Cortex of kidney (tissue), 1 donor: ENCODE measurements around the gene UNC80.

Source experiments
- DNase-seq: peaks from one replicate; lab custom pipeline; 2025; lab: John Stamatoyannopoulos, UW

The UNC80 gene

DNA sequence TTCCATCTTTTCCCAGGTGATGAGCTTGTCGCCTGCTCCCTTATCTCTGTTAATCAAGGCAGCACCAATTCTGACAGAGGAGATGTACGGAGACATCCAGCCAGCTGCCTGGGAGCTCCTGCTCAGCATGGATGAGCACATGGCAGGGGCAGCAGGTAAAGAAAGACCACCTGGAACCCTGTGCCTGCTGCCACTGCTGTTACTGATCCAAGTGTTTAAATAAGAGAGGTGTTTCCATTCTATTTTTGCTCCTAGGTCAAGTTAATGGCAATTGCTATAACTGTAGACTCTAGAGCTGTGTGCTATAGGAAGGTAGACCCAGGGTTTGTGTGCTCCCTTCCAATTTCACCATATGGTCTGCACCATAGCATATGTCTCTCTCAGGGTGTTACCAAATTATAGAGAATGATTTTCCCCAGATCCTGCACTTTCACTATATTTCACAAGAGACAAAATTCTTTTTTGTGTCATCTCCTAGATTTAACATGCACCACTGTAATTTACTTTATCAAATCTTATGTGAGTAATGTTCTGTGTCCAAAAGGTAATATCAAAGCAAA is 142.2 kb downstream of the UNC80 start:
- DNase-seq, result no peak

DNA sequence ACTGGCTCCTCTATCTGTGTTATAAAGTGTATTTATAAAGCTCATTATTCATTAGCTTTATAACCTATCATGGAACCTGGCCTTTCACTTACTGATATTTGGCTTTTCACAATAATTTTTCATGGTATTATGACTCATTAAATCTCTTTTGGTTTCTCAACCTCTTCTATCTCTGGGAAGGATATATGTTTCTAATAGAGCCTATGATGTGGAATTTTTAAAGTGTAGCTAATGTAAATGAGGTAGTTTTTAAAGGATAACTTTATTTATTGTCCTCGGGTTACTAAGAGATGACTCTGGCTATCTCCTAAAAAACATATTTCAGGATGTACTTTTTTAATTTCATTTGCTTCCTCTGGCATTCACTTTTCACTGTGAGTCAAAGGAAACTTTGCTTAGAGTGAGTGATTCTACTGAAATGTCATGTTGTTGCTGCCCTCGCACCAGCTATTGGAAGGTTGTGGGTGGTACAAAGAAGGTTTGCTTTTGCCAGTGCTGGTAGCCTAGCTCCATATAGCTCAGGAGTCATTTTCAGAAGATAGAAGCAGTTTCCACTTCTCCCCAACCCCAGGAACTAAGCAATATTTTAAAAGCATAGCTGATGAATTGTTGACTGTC is 145.6 kb downstream of the UNC80 start:
- no peak for DNase-seq

DNA sequence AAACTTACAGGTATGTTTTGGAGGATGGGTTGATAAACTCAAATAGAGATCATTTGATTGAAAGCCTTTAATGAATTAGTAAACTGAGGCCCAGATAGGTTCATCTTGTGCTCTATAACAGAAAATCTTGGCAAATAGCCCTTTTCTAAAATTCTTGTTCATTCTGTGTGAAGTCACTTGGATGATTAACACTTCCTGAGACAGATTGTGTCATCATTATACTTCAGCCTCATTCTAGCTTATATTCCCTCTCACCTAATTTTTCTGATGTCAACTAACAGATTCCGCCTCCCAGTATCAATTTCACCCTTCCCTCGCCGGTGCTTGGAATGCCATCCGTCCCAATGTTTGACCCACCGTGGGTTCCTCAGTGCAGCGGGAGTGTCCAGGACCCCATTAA is 146.6 kb downstream of the UNC80 start:
- DNase-seq, result no peak

DNA sequence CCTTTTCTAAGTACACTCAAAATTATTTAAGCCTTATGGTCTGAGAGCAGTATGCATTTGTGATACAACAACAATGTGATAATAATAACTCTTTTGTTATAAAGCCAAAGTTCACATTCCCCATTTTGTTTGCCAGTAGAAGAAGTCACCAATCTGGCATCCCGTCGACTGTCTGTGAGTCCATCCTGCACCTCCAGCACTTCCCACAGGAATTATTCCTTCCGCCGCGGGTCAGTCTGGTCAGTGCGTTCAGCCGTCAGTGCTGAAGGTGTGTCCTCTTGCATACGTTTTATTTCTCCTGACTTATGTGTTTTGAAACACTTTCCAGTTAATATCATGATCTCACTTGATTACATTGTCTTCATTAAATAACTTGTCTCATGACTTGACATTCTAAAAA is 150.5 kb downstream of the UNC80 start:
- no peak for DNase-seq

DNA sequence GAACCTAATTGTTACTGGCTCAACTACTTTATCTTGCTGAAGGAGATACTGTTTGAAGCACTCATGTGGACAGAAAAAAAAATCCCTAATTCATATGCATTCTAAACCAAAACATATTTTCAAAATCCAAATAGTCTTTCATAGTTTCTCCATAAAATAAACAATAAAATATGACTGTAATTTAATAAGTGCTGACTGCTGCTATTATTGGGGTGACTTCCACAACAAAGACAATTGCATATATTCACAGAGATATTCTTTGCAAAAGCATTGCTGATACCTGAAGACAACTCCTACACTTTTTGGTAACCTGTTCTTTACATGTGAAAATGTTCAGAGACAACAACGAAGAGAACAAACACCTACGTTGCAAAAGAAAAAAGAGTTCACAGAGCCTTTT is 157.7 kb downstream of the UNC80 start:
- no peak for DNase-seq

DNA sequence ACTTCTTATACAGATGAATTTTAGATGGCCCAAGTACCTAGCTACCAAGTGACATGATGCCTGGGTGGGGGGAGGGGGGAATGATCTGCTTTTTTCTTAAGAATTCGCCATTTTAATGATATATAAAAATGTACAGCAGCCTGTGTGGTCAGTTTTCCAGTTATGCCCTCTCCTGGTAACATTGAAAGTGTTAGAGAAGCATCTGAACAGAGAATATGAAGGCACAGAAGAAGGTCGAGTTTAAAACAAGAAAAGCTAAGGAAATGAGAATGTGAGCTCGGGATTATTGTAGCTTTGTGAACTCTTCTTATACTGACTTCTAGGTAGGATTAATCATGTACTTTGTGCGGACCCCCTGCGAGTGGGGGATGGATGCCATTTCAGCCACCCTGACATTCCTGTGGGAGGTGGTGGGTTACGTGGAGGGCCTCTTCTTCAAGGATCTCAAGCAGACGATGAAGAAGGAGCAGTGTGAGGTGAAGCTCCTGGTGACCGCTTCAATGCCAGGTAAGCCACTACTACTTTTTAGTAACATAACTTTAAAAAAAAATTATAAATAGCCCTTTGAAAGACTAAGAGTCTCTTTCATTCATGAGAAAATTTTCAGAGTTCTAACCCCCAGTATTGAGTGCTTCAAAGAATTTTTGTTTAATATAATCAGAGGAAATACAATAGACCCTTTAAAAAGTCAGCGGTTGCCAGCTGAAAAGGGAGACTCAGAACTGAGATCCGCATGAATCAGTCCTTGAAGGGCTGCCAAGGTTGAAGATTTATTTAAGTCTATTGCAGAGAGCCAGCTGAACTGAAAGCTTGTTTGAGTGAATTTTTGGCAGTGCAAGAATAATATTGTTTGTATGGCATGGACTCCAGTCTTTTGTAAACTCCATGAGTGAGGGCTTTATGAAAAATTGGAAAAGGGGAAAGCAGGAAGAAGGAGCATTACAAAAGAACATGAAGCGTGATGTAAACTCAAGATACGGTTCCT is 162.2 kb downstream of the UNC80 start:
- DNase-seq, result no peak

DNA sequence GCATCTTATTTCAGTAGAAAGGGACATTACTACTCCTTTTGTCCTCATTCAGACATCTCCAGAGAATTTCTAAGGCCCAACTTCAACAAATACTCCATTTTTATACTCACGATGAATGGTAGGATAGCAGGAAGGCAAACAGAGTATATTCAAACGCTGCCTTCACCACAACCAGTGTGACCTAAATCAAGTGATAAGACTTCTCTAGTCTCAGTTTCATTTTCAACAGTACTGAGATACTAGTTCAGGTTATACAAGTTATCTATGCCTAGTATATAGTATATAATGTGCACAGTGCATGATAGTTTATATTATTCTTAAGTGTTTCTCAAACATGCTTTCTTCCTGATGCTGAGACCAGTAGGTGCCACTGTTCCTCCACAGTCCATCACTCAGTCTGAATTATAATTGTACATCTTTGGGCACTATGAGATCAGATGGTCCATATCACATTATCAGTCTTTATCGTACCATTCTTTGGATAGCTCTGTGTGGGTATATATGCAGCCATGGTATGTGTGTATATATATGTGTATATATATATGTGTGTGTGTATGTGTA is 164.6 kb downstream of the UNC80 start:
- no peak for DNase-seq

DNA sequence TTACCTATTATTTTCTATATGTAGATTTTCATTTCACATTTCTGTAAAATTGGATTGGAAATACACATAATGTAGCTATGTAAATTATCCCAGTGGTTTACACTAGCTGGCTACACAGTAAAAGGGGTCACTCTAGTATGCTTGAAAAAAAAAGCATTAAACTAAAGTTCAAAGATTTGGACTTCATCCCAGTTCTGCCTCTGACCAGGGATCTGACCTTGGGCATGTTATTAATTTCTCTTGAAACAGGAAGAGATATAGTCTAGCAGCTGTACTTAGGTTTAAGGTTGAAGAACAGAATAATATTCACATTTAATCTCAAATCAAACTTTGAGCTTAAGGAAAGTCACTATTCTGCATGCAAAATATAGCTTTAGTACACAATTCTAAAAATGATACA is 166.3 kb downstream of the UNC80 start:
- no peak for DNase-seq

DNA sequence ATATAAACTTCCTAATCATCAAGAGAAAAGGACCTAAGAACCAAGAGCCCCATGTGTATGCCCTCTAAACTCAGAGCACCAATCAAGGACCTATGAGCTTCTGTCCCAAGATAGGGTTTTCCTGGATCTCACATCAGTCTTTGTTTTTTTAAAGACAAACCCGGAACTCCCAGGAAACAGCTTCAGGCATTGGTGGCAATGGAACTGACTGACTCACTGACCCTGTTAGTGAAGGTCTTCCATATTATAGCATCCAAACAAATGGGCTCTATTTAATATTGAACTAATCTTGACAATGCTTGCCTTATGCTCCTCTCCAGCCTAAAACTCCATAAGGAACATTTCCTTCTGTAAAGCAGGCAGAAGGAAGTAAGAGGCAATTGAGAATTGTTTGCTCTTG is 167.3 kb downstream of the UNC80 start:
- no peak for DNase-seq

DNA sequence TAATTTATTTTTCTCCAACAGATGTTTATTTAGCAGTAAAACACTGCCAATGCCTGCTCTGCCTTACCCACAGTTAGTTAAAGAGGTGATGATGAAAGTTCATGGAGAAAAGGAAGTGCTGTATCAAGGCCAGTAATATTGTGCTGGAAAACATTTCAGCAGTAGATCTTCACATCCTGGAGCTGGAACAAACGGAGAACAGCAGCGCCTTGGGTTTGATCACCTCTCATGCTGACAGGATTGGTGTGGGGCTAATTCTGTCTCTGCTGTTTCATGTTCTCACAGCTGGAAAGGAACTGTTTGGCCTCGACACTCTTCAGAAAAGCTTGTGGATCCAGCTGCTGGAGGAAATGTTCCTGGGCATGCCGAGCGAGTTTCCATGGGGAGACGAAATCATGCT is 169.3 kb downstream of the UNC80 start:
- DNase-seq, result no peak

DNA sequence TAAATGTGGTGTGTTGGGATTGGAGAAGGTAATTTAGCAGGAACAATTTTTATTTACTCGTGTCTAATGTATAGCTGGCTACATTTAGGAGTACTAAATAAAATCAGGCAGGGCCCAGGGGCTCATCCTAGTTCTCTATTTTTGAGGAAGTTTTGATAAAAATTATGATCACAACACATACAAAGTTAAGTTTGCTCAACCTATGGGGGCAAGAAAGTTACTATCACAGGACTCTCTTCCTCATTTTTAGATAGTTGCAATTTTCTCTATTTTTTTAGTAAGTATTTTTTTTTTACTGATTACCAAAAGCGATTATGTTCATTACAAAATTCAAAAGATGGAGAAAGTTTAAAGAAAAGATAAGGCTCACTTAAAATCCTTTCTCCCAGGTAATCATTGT is 170.8 kb downstream of the UNC80 start:
- no peak for DNase-seq

DNA sequence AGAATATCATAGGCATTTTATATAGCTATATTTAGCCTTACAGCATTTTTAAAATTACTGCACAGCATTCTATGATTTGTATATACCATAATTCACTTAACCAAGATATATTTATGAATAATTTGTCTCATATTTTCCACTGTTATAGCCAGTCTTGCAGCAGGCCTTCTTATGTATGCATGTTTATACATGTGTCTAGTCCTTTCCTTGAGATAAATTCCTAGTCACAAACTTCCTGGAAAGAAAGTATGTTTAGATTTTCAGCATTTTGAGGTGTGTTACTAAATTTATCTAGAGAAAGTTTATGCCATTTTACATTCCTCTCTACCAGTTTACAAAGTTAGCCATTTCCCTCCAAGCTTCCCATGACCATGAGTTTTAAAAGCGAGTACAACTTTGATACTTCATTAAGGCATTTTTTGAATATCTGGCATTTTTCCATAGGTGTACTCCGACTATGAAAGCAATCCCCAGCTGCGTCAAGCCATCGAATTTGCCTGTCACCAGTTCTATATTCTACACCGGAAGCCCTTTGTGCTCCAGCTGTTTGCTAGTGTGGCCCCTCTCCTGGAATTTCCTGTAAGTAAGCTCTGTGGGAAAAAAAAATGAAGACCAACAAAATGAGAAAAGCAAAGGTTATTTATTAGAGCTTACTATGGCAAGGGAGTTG is 171.4 kb downstream of the UNC80 start:
- DNase-seq, result no peak

DNA sequence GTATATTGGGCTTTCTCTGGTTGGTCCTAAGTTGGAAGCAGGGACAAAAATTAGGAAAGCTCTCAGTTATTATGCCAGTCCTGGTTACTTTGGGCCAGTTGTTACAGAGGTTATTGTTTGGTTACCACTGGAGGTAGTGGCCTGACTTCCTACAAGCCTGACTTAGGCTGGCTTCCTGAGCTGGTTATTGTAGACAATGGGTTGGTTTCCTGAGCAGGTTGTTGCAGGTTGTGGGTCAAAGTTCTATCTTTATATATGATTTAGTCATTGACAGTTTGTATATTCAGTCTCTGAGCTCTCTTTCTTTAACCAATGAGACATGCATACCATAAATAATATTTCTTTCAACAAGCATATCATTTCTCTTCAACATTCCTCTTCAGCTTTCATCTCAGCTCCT is 172.1 kb downstream of the UNC80 start:
- DNase-seq, result no peak

DNA sequence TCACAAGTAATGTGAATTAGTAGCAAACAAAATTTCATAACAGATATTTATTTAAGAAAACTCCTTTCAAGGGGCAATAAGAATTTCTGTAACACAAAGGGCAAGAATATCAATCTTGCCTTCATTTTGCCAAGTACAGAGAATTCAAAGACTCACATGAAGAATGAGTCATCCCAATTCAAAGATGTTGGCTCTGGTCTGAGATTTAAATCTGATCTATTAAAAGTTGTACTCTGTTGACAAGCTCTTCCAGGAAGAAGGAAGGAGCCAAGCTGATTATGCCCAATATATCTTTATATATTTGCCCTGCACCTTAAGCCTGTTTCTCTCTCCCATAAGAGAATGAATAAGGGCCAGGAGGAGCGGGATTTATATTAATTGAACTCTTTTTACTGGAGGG is 174.9 kb downstream of the UNC80 start:
- no peak for DNase-seq

DNA sequence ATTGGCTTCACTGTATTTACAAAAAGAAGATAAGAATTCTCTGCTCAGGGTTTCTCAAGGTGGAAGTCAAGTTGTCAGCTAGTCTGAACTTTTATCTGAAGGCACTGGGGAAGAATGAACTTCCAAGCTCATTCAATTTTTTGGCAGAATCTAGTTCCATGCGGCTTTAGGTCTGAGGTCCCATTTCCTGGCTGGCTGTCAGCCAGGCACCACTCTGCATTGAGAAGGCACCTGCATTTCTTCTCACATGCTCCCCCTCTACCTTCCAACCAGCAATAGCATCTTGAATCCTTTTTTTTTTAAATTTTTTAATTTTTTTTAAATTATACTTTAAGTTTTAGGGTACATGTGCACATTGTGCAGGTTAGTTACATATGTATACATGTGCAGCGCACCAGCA is 184.6 kb downstream of the UNC80 start:
- DNase-seq, result no peak

DNA sequence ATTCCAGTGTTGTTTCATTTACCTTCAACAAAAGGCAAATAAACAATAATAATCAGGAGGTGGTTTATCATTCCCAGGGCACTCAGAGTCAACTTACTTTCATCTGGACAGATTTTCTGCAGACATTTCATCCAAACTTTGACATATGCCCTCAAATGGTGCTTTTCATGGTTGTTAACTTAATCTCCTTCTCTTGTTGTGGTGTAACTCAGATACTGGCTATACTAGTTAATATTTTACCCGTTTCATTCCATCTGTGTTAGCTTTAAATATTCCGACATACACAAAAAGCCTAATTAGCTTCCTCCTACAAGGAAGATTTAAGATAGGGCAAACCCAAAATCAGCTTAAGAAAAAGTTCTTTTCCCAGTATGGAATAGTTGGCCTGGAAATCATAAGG is 186.4 kb downstream of the UNC80 start:
- no peak for DNase-seq

DNA sequence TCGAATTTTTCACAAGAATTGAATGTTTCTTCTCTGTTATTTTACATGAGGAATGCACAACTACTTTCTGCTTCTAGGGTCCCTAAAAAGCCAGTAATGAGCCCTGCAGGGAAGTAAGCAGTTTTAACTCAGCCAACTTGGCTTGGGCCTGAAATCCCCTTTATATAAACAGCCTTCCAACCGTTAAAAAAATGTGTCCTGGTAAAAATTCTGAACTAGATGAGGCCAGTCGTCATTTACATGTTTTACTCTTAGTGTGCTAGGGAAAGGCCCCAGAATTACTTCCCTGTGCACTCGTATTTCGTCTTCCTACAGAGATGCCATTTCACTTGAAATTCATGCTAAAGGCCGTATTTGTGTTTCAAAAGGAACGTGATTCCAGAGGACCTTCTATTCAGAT is 188.4 kb downstream of the UNC80 start:
- no peak for DNase-seq

DNA sequence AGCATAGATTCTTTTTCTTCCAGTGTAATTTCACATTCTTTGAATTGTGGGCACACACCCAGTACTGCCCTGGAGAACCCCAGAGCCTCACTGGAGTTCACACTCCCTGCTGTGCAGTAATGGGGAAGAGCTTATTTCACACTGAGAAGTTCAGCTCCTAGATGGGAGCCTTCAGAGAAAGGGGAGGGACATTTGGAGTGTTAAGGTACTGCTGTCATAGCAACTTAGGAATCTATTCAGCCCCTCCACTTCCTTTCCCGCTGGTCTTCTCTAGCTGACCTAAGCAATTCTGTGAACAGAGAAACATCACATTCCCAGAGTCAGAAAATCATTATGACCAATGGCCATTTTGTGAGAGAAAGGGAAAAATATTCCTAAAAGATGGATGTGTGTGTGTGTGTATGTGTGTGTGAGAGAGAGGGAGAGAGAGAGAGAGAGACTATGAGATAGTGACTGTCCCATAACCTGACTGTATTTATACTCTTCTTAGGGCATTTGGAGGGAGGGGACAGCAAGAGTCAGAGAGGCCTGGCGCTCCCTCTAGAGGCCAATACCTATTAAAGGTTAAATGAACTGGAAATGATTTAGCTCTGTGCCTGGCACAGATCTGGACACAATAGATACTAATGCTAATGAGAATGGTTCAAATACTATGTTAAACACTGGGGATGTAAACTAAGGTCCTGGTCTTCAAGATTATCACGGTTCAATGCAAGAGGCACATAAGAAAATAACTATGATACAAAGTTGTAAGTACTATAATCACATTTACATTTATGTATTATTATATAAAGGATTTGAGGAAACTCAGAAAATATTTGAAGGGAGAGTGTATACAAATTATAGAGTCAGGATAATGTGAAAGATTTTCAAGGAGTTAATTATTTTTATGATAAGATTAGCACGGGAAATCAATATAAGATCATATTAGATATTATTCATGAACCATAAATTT is 189.3 kb downstream of the UNC80 start:
- no peak for DNase-seq

DNA sequence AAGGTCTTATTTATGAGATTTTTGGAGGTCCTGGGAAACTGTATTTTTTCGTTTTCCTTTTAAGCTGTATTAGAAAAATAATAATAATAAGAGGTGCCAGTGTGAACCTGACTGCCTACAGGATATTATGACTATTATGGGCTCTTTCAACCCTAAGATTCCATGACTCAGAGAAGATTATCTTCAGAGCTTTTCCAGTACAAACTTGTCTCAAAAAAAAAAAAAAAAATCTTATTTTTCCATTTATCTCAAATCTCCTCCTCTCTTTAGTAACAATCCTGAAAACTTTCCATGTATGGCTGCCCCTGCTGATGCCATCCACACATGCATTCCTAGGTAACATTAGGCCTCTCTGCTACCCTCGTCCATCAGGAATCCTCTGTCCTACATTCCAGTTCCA is 194.1 kb downstream of the UNC80 start:
- DNase-seq, result no peak

DNA sequence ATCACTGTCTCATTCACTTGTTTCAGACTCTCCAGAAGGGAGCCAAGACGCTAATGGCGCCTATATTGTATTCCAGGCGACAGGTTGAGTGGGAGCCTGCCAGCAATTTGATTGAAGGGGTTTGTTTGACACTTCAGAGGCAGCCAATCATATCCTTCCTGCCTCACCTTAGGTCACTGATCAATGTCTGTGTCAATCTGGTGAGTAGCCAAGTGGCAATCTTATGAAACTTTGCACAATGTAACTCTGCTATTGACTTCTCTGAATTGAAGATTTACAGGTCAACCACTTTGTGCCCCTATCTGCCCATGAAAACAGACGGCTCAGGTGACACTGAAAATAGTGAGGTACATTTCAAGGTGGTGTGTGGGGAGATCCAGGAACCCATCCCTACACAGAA is 198.1 kb downstream of the UNC80 start:
- DNase-seq, result no peak

DNA sequence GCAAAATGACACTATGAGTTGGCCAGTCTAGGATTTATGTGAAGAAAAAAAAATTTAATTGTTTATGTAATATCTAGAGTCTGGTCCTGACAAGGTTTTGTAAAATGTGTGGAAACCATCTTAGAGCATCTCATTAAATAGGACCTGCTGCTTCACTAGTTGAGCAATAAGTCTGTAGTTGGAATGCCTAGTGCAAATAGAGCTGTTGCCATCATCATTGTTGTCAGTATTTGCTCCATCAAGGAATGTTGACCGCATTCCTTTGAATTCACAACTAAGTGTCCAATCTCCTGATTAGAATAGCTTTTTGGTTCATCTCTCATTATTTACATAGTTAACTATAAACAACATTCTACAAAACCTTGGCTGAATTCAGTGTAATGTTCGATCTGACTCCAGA is 198.6 kb downstream of the UNC80 start:
- DNase-seq, result no peak
